ENCODE measurements around the gene CCDC141.

The CCDC141 gene

GRCh38 chr2:178829299-178829960 is 220.5 kb downstream of the CCDC141 start:
- DNase-seq (ENCODE audit: insufficient read length, low spot score) (no peak), FAIRE-seq (peak; percentile 68)
- TF ChIP-seq POU2F2 (IDR thresholded peaks at IDR 0.05; ENCODE audit: low read depth, low read length) (no peak), TAF1 (IDR thresholded peaks at IDR 0.05; ENCODE audit: low read depth, low read length) (no peak), POLR2A (IDR thresholded peaks at IDR 0.05; ENCODE audit: low read depth, low read length) (no peak), SPI1 (IDR thresholded peaks at IDR 0.05; ENCODE audit: low read depth, low read length) (no peak), PAX5 (IDR thresholded peaks at IDR 0.05; ENCODE audit: insufficient read depth, low read length, severe bottlenecking) (no peak), POLR2AphosphoS5 (IDR thresholded peaks at IDR 0.05; ENCODE audit: low read depth, low read length) (no peak)

- FAIRE-seq: peak; percentile 28
- TF ChIP-seq POLR2AphosphoS5 (IDR thresholded peaks at IDR 0.05; ENCODE audit: low read depth, low read length) (no peak), SPI1 (IDR thresholded peaks at IDR 0.05; ENCODE audit: low read depth, low read length) (no peak), TAF1 (IDR thresholded peaks at IDR 0.05; ENCODE audit: low read depth, low read length) (no peak), PAX5 (IDR thresholded peaks at IDR 0.05; ENCODE audit: insufficient read depth, low read length, severe bottlenecking) (no peak), POU2F2 (IDR thresholded peaks at IDR 0.05; ENCODE audit: low read depth, low read length) (no peak), POLR2A (IDR thresholded peaks at IDR 0.05; ENCODE audit: low read depth, low read length) (no peak)
- DNase-seq (ENCODE audit: insufficient read length, low spot score): no peak
Measured at GRCh38 chr2:178828486-178828881, 221.5 kb downstream of the CCDC141 start.

GRCh38 chr2:178827739-178828485 is 222.0 kb downstream of the CCDC141 start:
- no peak for TF ChIP-seq POU2F2 (IDR thresholded peaks at IDR 0.05; ENCODE audit: low read depth, low read length)
- TF ChIP-seq PAX5 (IDR thresholded peaks at IDR 0.05; ENCODE audit: insufficient read depth, low read length, severe bottlenecking): no peak
- TF ChIP-seq POLR2AphosphoS5 (IDR thresholded peaks at IDR 0.05; ENCODE audit: low read depth, low read length): no peak
- TF ChIP-seq POLR2A (IDR thresholded peaks at IDR 0.05; ENCODE audit: low read depth, low read length): no peak
- TF ChIP-seq TAF1 (IDR thresholded peaks at IDR 0.05; ENCODE audit: low read depth, low read length): no peak
- TF ChIP-seq SPI1 (IDR thresholded peaks at IDR 0.05; ENCODE audit: low read depth, low read length): no peak
- FAIRE-seq (no peak), DNase-seq (ENCODE audit: insufficient read length, low spot score) (no peak)

GRCh38 chr2:178827111-178827510 is 222.8 kb downstream of the CCDC141 start:
- no peak for FAIRE-seq
- no peak for TF ChIP-seq POLR2AphosphoS5 (IDR thresholded peaks at IDR 0.05; ENCODE audit: low read depth, low read length)
- no peak for TF ChIP-seq POU2F2 (IDR thresholded peaks at IDR 0.05; ENCODE audit: low read depth, low read length)
- no peak for TF ChIP-seq POLR2A (IDR thresholded peaks at IDR 0.05; ENCODE audit: low read depth, low read length)
- no peak for TF ChIP-seq SPI1 (IDR thresholded peaks at IDR 0.05; ENCODE audit: low read depth, low read length)
- TF ChIP-seq PAX5 (IDR thresholded peaks at IDR 0.05; ENCODE audit: insufficient read depth, low read length, severe bottlenecking): no peak
- TF ChIP-seq TAF1 (IDR thresholded peaks at IDR 0.05; ENCODE audit: low read depth, low read length): no peak
- no peak for DNase-seq (ENCODE audit: insufficient read length, low spot score)

GRCh38 chr2:178825183-178825582 is 224.8 kb downstream of the CCDC141 start:
- FAIRE-seq (no peak), DNase-seq (ENCODE audit: insufficient read length, low spot score) (no peak)
- TF ChIP-seq PAX5 (IDR thresholded peaks at IDR 0.05; ENCODE audit: insufficient read depth, low read length, severe bottlenecking) (no peak), POLR2AphosphoS5 (IDR thresholded peaks at IDR 0.05; ENCODE audit: low read depth, low read length) (no peak), POLR2A (IDR thresholded peaks at IDR 0.05; ENCODE audit: low read depth, low read length) (no peak), SPI1 (IDR thresholded peaks at IDR 0.05; ENCODE audit: low read depth, low read length) (no peak), TAF1 (IDR thresholded peaks at IDR 0.05; ENCODE audit: low read depth, low read length) (no peak)

GRCh38 chr2:178824181-178824580 is 225.8 kb downstream of the CCDC141 start:
- no peak for TF ChIP-seq SPI1 (IDR thresholded peaks at IDR 0.05; ENCODE audit: low read depth, low read length)
- TF ChIP-seq PAX5 (IDR thresholded peaks at IDR 0.05; ENCODE audit: insufficient read depth, low read length, severe bottlenecking): no peak
- no peak for TF ChIP-seq POLR2AphosphoS5 (IDR thresholded peaks at IDR 0.05; ENCODE audit: low read depth, low read length)
- TF ChIP-seq POU2F2 (IDR thresholded peaks at IDR 0.05; ENCODE audit: low read depth, low read length): no peak
- TF ChIP-seq TAF1 (IDR thresholded peaks at IDR 0.05; ENCODE audit: low read depth, low read length): no peak
- TF ChIP-seq POLR2A (IDR thresholded peaks at IDR 0.05; ENCODE audit: low read depth, low read length): no peak
- FAIRE-seq: no peak
- no peak for DNase-seq (ENCODE audit: insufficient read length, low spot score)

- DNase-seq (ENCODE audit: insufficient read length, low spot score) (no peak), FAIRE-seq (peak; percentile 31)
- TF ChIP-seq POU2F2 (IDR thresholded peaks at IDR 0.05; ENCODE audit: low read depth, low read length) (no peak), POLR2A (IDR thresholded peaks at IDR 0.05; ENCODE audit: low read depth, low read length) (no peak), POLR2AphosphoS5 (IDR thresholded peaks at IDR 0.05; ENCODE audit: low read depth, low read length) (no peak), TAF1 (IDR thresholded peaks at IDR 0.05; ENCODE audit: low read depth, low read length) (no peak), PAX5 (IDR thresholded peaks at IDR 0.05; ENCODE audit: insufficient read depth, low read length, severe bottlenecking) (no peak), SPI1 (IDR thresholded peaks at IDR 0.05; ENCODE audit: low read depth, low read length) (no peak)
Measured at GRCh38 chr2:178819992-178820391, 229.9 kb downstream of the CCDC141 start.

GRCh38 chr2:178819147-178819875 is 230.6 kb downstream of the CCDC141 start:
- DNase-seq (ENCODE audit: insufficient read length, low spot score) (no peak), FAIRE-seq (peak; percentile 13)
- TF ChIP-seq POLR2AphosphoS5 (IDR thresholded peaks at IDR 0.05; ENCODE audit: low read depth, low read length) (no peak), POU2F2 (IDR thresholded peaks at IDR 0.05; ENCODE audit: low read depth, low read length) (no peak), PAX5 (IDR thresholded peaks at IDR 0.05; ENCODE audit: insufficient read depth, low read length, severe bottlenecking) (no peak), TAF1 (IDR thresholded peaks at IDR 0.05; ENCODE audit: low read depth, low read length) (no peak), SPI1 (IDR thresholded peaks at IDR 0.05; ENCODE audit: low read depth, low read length) (no peak), POLR2A (IDR thresholded peaks at IDR 0.05; ENCODE audit: low read depth, low read length) (no peak)

- FAIRE-seq (no peak), DNase-seq (ENCODE audit: insufficient read length, low spot score) (no peak)
- TF ChIP-seq SPI1 (IDR thresholded peaks at IDR 0.05; ENCODE audit: low read depth, low read length): no peak
- no peak for TF ChIP-seq POLR2A (IDR thresholded peaks at IDR 0.05; ENCODE audit: low read depth, low read length)
- no peak for TF ChIP-seq POLR2AphosphoS5 (IDR thresholded peaks at IDR 0.05; ENCODE audit: low read depth, low read length)
- no peak for TF ChIP-seq POU2F2 (IDR thresholded peaks at IDR 0.05; ENCODE audit: low read depth, low read length)
- no peak for TF ChIP-seq PAX5 (IDR thresholded peaks at IDR 0.05; ENCODE audit: insufficient read depth, low read length, severe bottlenecking)
- TF ChIP-seq TAF1 (IDR thresholded peaks at IDR 0.05; ENCODE audit: low read depth, low read length): no peak
Measured at GRCh38 chr2:178811901-178812300, 238.0 kb downstream of the CCDC141 start.

Measured in GM12891 (cell line).